H1 (cell line): ENCODE measurements around the gene VMO1. TPM values are rescaled to one million over a fixed set of nuclear protein-coding genes. Genes with fewer than 3 reads are reported as not detected.
A peak's percentile ranks its signal among the peaks of the same experiment; 100 is the strongest.

Experiments
- CTCF ChIA-PET: fragments of 300-600 bp; sonication (Branson Sonifier 250); formaldehyde crosslinking; loops from one replicate; lab custom pipeline; 2021; ENCODE audit not compliant: partially characterized antibody; lab: Charles Lee
- POLR2A ChIA-PET: fragments of 300-600 bp; sonication (Branson Sonifier 250); formaldehyde crosslinking; loops from one replicate; lab custom pipeline; 2021; ENCODE audit warnings: inconsistent platforms; ENCODE audit not compliant: partially characterized antibody; lab: Charles Lee
- DNase-seq, 2 experiments: peaks; one replicate each; pipeline versions ENCODE4 v3.0.0 to v3.0.0-alpha.2; 2010 to 2022; ENCODE audit warnings: low spot score in 2 of 2, low read depth in 1 of 2, mixed read lengths in 1 of 2
- FAIRE-seq: peaks from 2 replicates; lab custom pipeline; 2011; peaks lifted over from hg19 to GRCh38; lab: Jason Lieb, UNC
- H2AFZ ChIP-seq: 2 replicates; pipeline ENCODE4 v1.8.1; 2012; ENCODE audit warnings: low read length, inconsistent platforms
- H2AK5ac ChIP-seq: 2 replicates; pipeline ENCODE4 v1.6.1; 2013; ENCODE audit warnings: low read depth, low read length
- H2BK120ac ChIP-seq: replicated peaks from 2 replicates; pipeline ENCODE3; 2013; ENCODE audit warnings: low read depth, low read length, inconsistent platforms
- H2BK12ac ChIP-seq: 2 replicates; pipeline ENCODE4 v1.6.1; 2013; ENCODE audit warnings: low read depth, low read length
- H2BK15ac ChIP-seq: 2 replicates; pipeline ENCODE4 v1.6.1; 2013; ENCODE audit warnings: low read length
- H2BK20ac ChIP-seq: 2 replicates; pipeline ENCODE4 v1.6.1; 2013; ENCODE audit warnings: low read length
- H2BK5ac ChIP-seq: 2 replicates; pipeline ENCODE4 v1.6.1; 2013; ENCODE audit warnings: low read depth, low read length
- H3K14ac ChIP-seq: 2 replicates; pipeline ENCODE4 v1.6.1; 2013; ENCODE audit warnings: inconsistent platforms; ENCODE audit not compliant: insufficient read length
- H3K18ac ChIP-seq: 2 replicates; pipeline ENCODE4 v1.6.1; 2013; ENCODE audit warnings: low read length; ENCODE audit errors: extremely low read depth
- H3K23ac ChIP-seq: 2 replicates; pipeline ENCODE4 v1.6.1; 2013; ENCODE audit warnings: inconsistent platforms; ENCODE audit not compliant: insufficient read length
- H3K23me2 ChIP-seq: 2 replicates; pipeline ENCODE4 v1.6.1; 2013; ENCODE audit warnings: low read depth, low read length
- H3K27ac ChIP-seq: 2 replicates; pipeline ENCODE4 v1.6.1; 2011; ENCODE audit warnings: low read depth, low read length, inconsistent platforms
- H3K27me3 ChIP-seq, 4 experiments: replicated peaks in 1 of 4; 1 replicate in 1 of 4; 2 replicates in 3 of 4; pipeline versions ENCODE4 v1.6.1 to v1.8.1; 2011 to 2013; ENCODE audit warnings: low read length in 3 of 4, mild to moderate bottlenecking in 3 of 4, inconsistent platforms in 2 of 4, mixed read lengths in 2 of 4, moderate library complexity in 1 of 4; ENCODE audit not compliant: control insufficient read depth in 3 of 4, insufficient read depth in 3 of 4; ENCODE audit errors: extremely low read depth in 1 of 4
- H3K36me3 ChIP-seq, 4 experiments: 2 replicates each; pipeline versions ENCODE4 v1.6.1 to v1.8.1; 2011 to 2013; ENCODE audit warnings: mild to moderate bottlenecking in 4 of 4, low read length in 3 of 4, moderate library complexity in 2 of 4, control low read depth in 1 of 4, inconsistent platforms in 1 of 4; ENCODE audit not compliant: insufficient read depth in 4 of 4, control insufficient read depth in 2 of 4
- H3K4ac ChIP-seq: replicated peaks from 2 replicates; pipeline ENCODE3; 2013; ENCODE audit warnings: low read length, low read depth, mixed read lengths, inconsistent platforms; ENCODE audit not compliant: insufficient read length
- H3K4me1 ChIP-seq, 4 experiments: replicated peaks in 1 of 4; 1 replicate in 1 of 4; 2 replicates in 3 of 4; pipeline versions ENCODE4 v1.6.1 to v1.8.1; 2011 to 2013; ENCODE audit warnings: low read length in 3 of 4, inconsistent platforms in 2 of 4, mixed read lengths in 1 of 4; ENCODE audit not compliant: insufficient read depth in 4 of 4, control insufficient read depth in 3 of 4
- H3K4me2 ChIP-seq, 2 experiments: 2 replicates each; pipeline versions ENCODE4 v1.6.1 to v1.8.1; 2011 to 2013; ENCODE audit warnings: low read depth in 2 of 2, low read length in 2 of 2, control low read depth in 1 of 2, inconsistent platforms in 1 of 2, mild to moderate bottlenecking in 1 of 2; ENCODE audit not compliant: insufficient read depth in 1 of 2
- H3K4me3 ChIP-seq, 4 experiments: fragments of 200-600, 300-600 bp in 1 of 4; sonication (generic), shearing (Covaris generic), sonication (Bioruptor Twin) in 1 of 4; 2 replicates each; pipeline versions ENCODE4 v1.5.1 to v1.8.1; 2011 to 2016; ENCODE audit warnings: low read length in 4 of 4, low read depth in 3 of 4, control low read depth in 2 of 4, inconsistent platforms in 2 of 4, mild to moderate bottlenecking in 2 of 4, mixed read lengths in 1 of 4, moderate library complexity in 1 of 4; ENCODE audit not compliant: insufficient read depth in 2 of 4; ENCODE audit errors: extremely low read depth in 1 of 4
- H3K56ac ChIP-seq: replicated peaks from 2 replicates; pipeline ENCODE3; 2013; ENCODE audit warnings: low read depth, mild to moderate bottlenecking, mixed read lengths, low read length, inconsistent platforms; ENCODE audit not compliant: insufficient read length
- H3K79me1 ChIP-seq: 2 replicates; pipeline ENCODE4 v1.6.1; 2013; ENCODE audit warnings: low read depth, low read length, control low read depth
- H3K79me2 ChIP-seq, 2 experiments: 2 replicates each; pipeline versions ENCODE4 v1.6.1 to v1.8.1; 2012 to 2013; ENCODE audit warnings: low read length in 2 of 2, mild to moderate bottlenecking in 2 of 2, inconsistent platforms in 1 of 2; ENCODE audit not compliant: insufficient read depth in 2 of 2, control insufficient read depth in 1 of 2
- H3K9ac ChIP-seq, 4 experiments: replicated peaks in 1 of 4; 1 replicate in 1 of 4; 2 replicates in 3 of 4; pipeline versions ENCODE4 v1.6.1 to v1.8.1; 2011 to 2013; ENCODE audit warnings: low read depth in 3 of 4, low read length in 3 of 4, control low read depth in 2 of 4, mild to moderate bottlenecking in 2 of 4, moderate library complexity in 2 of 4, inconsistent platforms in 1 of 4; ENCODE audit errors: extremely low read depth in 1 of 4
- H3K9me3 ChIP-seq, 2 experiments: 2 replicates each; pipeline versions ENCODE4 v1.6.1 to v1.8.1; 2012 to 2013; ENCODE audit warnings: mild to moderate bottlenecking in 2 of 2, moderate library complexity in 2 of 2, control low read depth in 1 of 2, inconsistent platforms in 1 of 2, low read depth in 1 of 2, low read length in 1 of 2, mixed read lengths in 1 of 2; ENCODE audit not compliant: insufficient read depth in 2 of 2
- H4K20me1 ChIP-seq, 2 experiments: replicated peaks in 1 of 2; 2 replicates each; pipeline versions ENCODE3 to v1.8.1; 2011 to 2013; ENCODE audit warnings: inconsistent platforms in 2 of 2, low read length in 2 of 2, mild to moderate bottlenecking in 1 of 2; ENCODE audit not compliant: insufficient read depth in 2 of 2, control insufficient read depth in 1 of 2
- H4K5ac ChIP-seq: 2 replicates; pipeline ENCODE4 v1.6.1; 2013; ENCODE audit warnings: low read length, low read depth, mixed read lengths, inconsistent platforms; ENCODE audit not compliant: insufficient read length
- H4K8ac ChIP-seq: 2 replicates; pipeline ENCODE4 v1.8.0; 2013; ENCODE audit warnings: mild to moderate bottlenecking, moderate library complexity, low read length, inconsistent platforms; ENCODE audit not compliant: insufficient read depth; ENCODE audit errors: extremely low read depth
- H4K91ac ChIP-seq: replicated peaks from 2 replicates; pipeline ENCODE3; 2013; ENCODE audit warnings: low read length, mixed read lengths, inconsistent platforms; ENCODE audit not compliant: insufficient read length
- CTCF ChIP-seq, 3 experiments: IDR thresholded peaks; 1 replicate in 2 of 3; 2 replicates in 1 of 3; pipeline versions ENCODE4 v1.5.1 to v1.6.1; 2011; ENCODE audit warnings: low read length in 3 of 3, mild to moderate bottlenecking in 3 of 3, inconsistent platforms in 2 of 3, low read depth in 1 of 3, moderate library complexity in 1 of 3; ENCODE audit not compliant: insufficient read depth in 1 of 3; ENCODE audit errors: control extremely low read depth in 1 of 3
- EGR1 ChIP-seq: IDR thresholded peaks from 2 replicates; pipeline ENCODE4 v1.6.1; 2011; ENCODE audit warnings: low read depth, low read length, borderline replicate concordance
- EZH2 ChIP-seq: fragments of 200-600 bp; sonication (generic); IDR thresholded peaks from 2 replicates; pipeline ENCODE4 v1.7.1; 2012; ENCODE audit warnings: low read depth, mild to moderate bottlenecking, moderate library complexity, low read length, inconsistent platforms; ENCODE audit not compliant: severe bottlenecking
- KDM1A ChIP-seq: fragments of 200-600, 300-600 bp; sonication (generic); IDR thresholded peaks from 2 replicates; pipeline ENCODE4 v1.7.1; 2016; ENCODE audit warnings: mild to moderate bottlenecking, low read length, borderline replicate concordance
- MAX ChIP-seq: IDR thresholded peaks from 2 replicates; pipeline ENCODE4 v1.6.1; 2012; ENCODE audit warnings: inconsistent platforms
- RNF2 ChIP-seq: fragments of 200-900, 300-1000 bp; sonication (generic); IDR thresholded peaks from 2 replicates; pipeline ENCODE4 v1.7.1; 2016; ENCODE audit warnings: borderline replicate concordance, low read depth, mild to moderate bottlenecking, antibody characterized with exemption, low read length; ENCODE audit not compliant: poor library complexity, severe bottlenecking; ENCODE audit errors: missing control alignments
- SIN3A ChIP-seq, 2 experiments: IDR thresholded peaks in 1 of 2; conservative IDR thresholded peaks in 1 of 2; 2 replicates each; pipeline ENCODE4 v1.6.1; 2011 to 2012; ENCODE audit warnings: low read length in 2 of 2, improper control_type of control experiment in 1 of 2, low read depth in 1 of 2, mild to moderate bottlenecking in 1 of 2
- SP4 ChIP-seq: IDR thresholded peaks from 2 replicates; pipeline ENCODE4 v1.6.1; 2012; ENCODE audit warnings: low read length, inconsistent platforms
- SRF ChIP-seq: IDR thresholded peaks from 2 replicates; pipeline ENCODE4 v1.6.1; 2011; ENCODE audit warnings: mild to moderate bottlenecking, low read depth, low read length, moderate library complexity
- TBP ChIP-seq: IDR thresholded peaks from 2 replicates; pipeline ENCODE4 v1.6.1; 2011; ENCODE audit warnings: low read depth, low read length, improper control_type of control experiment
- WGBS, 2 experiments: shearing (Covaris generic) in 1 of 2; methylation state at CpG; one replicate each; pipeline versions ENCODE4 v1.1.6 to v1.1.7; 2013 to 2015; ENCODE audit warnings: low lambda C conversion rate in 2 of 2, mixed read lengths in 2 of 2, inconsistent platforms in 1 of 2, low coverage in 1 of 2, missing lambda C conversion rate in 1 of 2; ENCODE audit not compliant: insufficient replicate concordance in 2 of 2, insufficient coverage in 1 of 2, insufficient read length in 1 of 2; ENCODE audit errors: extremely low coverage in 1 of 2, missing lambda C conversion rate in 1 of 2; 5-methylcytosine and 5-hydroxymethylcytosine counted together
- polyA plus RNA-seq, 7 experiments: library from polyadenylated mRNA; depleted of rRNA in 3 of 7; stranded (reverse) in 5 of 7; unstranded in 2 of 7; fragments of >200 nt in 5 of 7; fragments of 200-250 nt in 2 of 7; gene quantifications; 1 replicate in 5 of 7; 2 replicates in 1 of 7; 4 replicates in 1 of 7; pipeline versions ENCODE4 v1.2.1 to v1.2.3, GENCODE V29; 2011 to 2013; ENCODE audit warnings: missing spikeins in 2 of 7, mixed read lengths in 2 of 7
- total RNA-seq: library from RNA; stranded (reverse); fragmentation: NEBNext Ultra II Directional; extraction: Animal tissue kit (Norgen Biotek cat#: 25700); gene quantifications from 2 replicates; pipeline ENCODE4 v1.2.1, GENCODE V29; 2021

VMO1 gene
- total and polyA plus RNA-seq, 2 of the 8 experiments (the other 6 are each of a cell fraction or from before 2014, with no cell fraction given) = 0.30 TPM; not detected in 1

DNA sequence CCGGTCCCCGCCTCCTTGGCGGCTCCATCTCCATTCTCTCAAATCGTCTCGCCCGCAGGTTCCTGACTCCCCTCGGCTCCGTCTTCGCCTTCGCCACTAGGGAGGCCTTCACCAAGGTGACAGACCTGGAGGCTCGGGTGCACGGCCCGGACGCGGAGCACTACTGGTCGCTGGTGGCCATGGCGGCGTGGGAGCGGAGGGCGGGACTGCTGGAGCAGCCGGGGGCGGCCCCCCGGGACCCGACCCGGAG lies 3.5 kb upstream of the VMO1 start:
- Histone ChIP-seq H2AFZ (no peak overlapping the region; the same call in 1 of the 2 replicates), H3K27ac (no peak overlapping the region), H3K18ac (peak overlapping the region; percentile 78; the same call in 1 of the 2 replicates), H4K20me1 (peaks cover 0 to 2% of the 10 kb centered on the region in 2 experiments), H3K27me3 (peaks cover 3 to 30% (median 17%) of the 10 kb centered on the region in 4 experiments), H2BK20ac (no peak overlapping the region), H2BK5ac (no peak overlapping the region), H2BK12ac (no peak overlapping the region), H3K14ac (no peak overlapping the region), H3K56ac (no peak overlapping the region), H2AK5ac (no peak overlapping the region), H2BK15ac (no peak overlapping the region; the same call in 1 of the 2 replicates), H3K23ac (no peak overlapping the region), H3K23me2 (peaks cover 17% of the 10 kb centered on the region), H3K9ac (peak overlapping the region in 3 of 4 experiments; percentile 2 to 60 (median 4); a peak in 4 of 7 replicates), H3K4me3 (peak overlapping the region; percentile 46 to 74 (median 66)), H3K4me1 (peaks cover 0 to 15% (median 8%) of the 10 kb centered on the region in 4 experiments; a peak in 5 of 7 replicates), H3K9me3 (no peaks in the 10 kb centered on the region), H4K8ac (peak overlapping the region; percentile 89; the same call in 1 of the 2 replicates), H3K4me2 (peak overlapping the region; percentile 70 to 98), H3K36me3 (no peaks in the 10 kb centered on the region), H4K5ac (no peak overlapping the region), H2BK120ac (no peak overlapping the region), H3K79me2 (no peaks in the 10 kb centered on the region), H3K79me1 (no peaks in the 10 kb centered on the region), H3K4ac (peak overlapping the region; percentile 85), H4K91ac (no peak overlapping the region)
- CTCF ChIA-PET = interaction anchor here (0.8 to 4.8 kb wide), 22 partner anchors 10 to 227 kb away, joined by 3 to 27 read pairs (median 4); partner anchors contain the start of genes PLD2 and TM4SF5
- no peak for FAIRE-seq
- 0% methylated on average over 16 of the region's 25 CpGs; no CpG with 5 or more reads in 1 of the 2 experiments for WGBS, 2 experiments
- no peak for DNase-seq
- POLR2A ChIA-PET = interaction anchor here (1.1 to 3.1 kb wide), 12 partner anchors 15 to 150 kb away, joined by 3 to 15 read pairs (median 4); partner anchors contain the start of genes PLD2, RNF167 and SLC25A11
- no peak for TF ChIP-seq SP4
- TF ChIP-seq MAX = no peak
- TF ChIP-seq TBP = no peak
- TF ChIP-seq SIN3A (conservative IDR thresholded peaks at IDR 0.05 in 1 of 2, IDR thresholded peaks at IDR 0.05 in 1 of 2; ENCODE audit: low read depth in 1 of 2, low read length in 2 of 2) = no peak
- TF ChIP-seq EGR1 = no peak
- TF ChIP-seq CTCF (IDR thresholded peaks at IDR 0.05; ENCODE audit: control extremely low read depth in 1 of 3, insufficient read depth in 1 of 3, low read depth in 1 of 3, low read length in 3 of 3) = no peak
- no peak for TF ChIP-seq KDM1A
- no peak for TF ChIP-seq SRF
- TF ChIP-seq RNF2 = peak; percentile 9
- TF ChIP-seq EZH2 = peak; percentile 23
